PC-3 (cell line): ENCODE results near the gene SAMD11.

Source experiments
- CTCF ChIP-seq: fragments of 300-600 bp; sonication (generic); conservative IDR thresholded peaks from 2 replicates; pipeline ENCODE4 v1.5.1; 2017; ENCODE audit warnings: antibody characterized with exemption, low read depth, mild to moderate bottlenecking, low read length
- EZH2 ChIP-seq: fragments of 300-600 bp; sonication (generic); IDR thresholded peaks from one replicate; pipeline ENCODE4 v1.6.1; 2017; ENCODE audit warnings: antibody characterized with exemption, mild to moderate bottlenecking, low read length; ENCODE audit not compliant: unreplicated experiment

- TF ChIP-seq EZH2 (no peak), CTCF (no peak)
Observed at GRCh38 chr1:929712-930632, 6.2 kb downstream of the SAMD11 start.
